HCEC 1CT (cell line): ENCODE data around the gene CCDC127.
A peak's percentile ranks its signal among the peaks of the same experiment; 100 is the strongest.

Experiments
- DNase-seq: peaks from one replicate; pipeline ENCODE4 v3.0.0-alpha.2; 2017

Gene CCDC127

DNA sequence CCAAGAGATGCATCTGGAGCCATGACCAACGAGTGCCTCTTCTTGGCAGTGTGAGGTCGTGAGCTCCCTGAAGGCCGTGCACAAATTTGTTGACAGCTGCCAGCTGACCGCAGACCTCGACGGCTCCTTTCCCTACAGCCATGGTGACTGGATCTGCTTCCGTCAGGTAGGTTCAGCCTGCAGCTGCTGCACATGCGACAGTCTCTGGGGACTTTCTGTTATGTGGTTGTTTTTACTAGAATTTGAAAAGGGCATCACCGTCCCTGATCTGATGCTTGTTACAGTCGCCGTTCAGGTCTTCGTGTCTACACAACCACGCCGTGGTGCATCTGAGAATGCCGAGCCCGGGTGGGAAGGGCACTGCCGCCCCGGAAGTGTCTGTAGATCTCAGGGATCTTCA is 63.1 kb downstream of the CCDC127 start:
- DNase-seq: no peak

DNA sequence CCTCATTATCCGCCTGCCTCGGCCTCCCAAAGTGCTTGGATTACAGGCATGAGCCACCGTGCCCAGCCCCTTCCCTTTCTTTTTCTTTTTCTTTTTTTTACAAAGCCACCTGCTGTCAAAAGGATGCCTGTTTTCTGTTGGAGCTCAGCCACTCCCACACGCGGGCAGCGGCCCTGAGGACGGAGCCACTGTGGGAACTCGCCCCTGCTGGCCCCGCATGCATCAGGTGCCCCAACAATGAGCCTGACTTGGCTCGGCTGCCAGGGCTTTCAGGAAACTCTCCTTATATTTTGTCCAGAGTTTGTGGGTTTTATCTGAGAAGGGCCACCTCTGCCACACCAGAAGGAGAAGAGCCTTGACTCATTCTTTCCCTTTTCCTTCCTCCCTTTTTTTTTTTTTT is 63.7 kb downstream of the CCDC127 start:
- no peak for DNase-seq

DNA sequence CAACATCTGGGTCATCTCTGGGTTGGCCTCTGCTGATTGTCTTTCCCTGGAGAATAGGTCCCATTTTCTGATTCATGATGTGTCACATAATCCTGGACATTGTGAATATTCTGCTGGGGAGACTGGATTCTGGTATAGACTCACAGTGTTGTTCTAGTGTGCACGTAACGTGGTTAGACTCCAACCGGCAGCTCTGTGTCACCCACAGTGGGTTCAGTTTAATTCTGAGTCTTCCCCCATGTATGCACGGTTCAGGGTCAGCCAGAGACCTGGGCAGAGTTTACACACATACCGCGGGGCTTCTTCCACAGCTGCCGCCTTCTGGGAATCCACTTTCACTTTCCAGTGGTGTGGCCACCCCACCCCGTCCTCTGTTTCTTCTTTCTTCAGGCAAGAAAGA is 64.7 kb downstream of the CCDC127 start:
- peak; percentile 62 for DNase-seq

DNA sequence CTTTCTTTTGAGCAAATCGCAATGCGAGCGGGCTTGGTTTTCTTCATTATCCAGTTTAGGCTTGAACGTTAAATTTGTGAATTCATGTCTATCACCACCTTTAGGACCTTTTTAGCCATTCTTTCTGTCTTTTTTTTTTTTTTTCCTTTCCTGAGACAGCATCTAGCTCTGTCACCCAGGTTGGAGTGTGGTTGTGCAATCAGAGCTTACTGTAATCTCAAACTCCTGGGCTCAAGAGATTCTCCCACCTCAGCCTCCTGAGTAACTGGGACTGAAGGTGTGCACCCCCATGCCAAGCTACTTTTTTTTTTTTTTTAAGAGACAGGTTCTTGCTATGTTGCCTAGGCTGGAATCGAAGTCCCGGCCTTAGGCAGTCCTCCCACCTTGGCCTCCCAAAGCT is 65.9 kb downstream of the CCDC127 start:
- DNase-seq: no peak

DNA sequence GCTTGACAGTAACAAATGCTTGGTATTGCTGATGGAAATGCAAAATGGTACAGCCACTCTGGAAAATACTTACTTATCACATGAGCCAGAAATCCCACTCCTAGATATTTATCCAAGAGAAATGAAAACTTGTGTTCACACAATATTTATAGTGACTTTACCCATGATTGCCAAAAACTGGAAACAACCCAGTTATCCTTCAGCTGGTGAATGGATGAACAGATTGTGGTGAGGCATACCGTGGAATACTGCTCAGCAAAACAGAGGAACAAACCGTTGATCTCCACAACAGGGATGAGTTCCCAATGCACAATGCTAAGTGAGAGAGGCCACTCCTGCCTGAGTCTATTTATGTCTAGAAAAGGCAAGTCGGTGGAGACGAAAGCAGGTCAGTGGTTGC is 67.2 kb downstream of the CCDC127 start:
- no peak for DNase-seq

DNA sequence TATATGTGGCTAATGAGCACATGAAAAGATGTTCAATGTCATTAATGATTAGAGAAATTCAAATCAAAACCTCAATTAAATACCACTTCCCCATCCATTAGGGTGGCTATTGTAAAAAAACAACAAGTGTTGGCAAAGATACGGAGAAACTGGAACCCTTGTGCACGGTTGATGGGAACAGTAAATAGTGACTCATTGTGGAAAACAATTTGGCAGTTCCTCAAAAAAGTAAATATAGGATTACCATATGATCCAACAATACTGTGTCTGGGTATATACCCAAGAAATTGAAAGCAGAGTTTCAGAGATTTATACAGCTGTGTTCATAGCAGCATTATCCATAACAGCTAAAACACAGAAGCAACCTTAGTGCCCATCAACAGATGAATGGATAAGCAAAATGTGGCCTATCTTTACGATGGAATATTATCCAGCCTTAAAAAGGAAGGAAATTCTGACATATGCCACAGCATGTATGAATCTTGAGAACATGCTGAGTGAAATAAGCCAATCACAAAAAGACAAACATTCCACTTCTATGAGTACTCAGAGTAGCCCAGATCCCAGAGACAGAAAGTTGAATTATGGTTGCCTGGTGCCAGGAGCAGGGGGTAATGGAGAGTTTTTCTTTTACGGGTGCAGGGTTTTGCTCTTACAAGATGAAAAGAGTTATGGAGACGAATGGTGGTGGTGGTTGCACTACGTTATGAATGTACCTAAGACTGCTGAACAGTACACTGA is 68.0 kb downstream of the CCDC127 start:
- peak; percentile 73 for DNase-seq

DNA sequence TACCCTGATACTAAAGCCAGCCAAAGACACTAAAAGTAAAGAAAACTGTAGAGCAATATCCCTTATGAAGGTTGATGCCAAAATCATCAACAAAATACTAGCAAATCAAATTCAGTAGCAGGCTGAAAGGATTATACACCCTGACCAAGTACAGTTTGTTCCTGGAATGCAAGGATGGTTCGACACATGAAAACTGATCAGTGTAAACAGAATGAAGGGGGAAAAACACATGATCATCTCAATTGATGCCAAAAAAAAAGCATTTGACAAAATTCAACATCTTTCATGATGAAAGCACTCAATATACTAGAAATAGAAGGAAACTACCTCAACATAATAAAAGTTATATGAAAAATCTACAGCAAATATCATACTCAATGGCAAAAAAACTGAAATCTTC is 70.2 kb downstream of the CCDC127 start:
- no peak for DNase-seq
